ENCODE data around the gene OR10D3. TPM values are rescaled to one million over a fixed set of nuclear protein-coding genes. Genes with fewer than 3 reads are reported as not detected.

The OR10D3 gene
- not detected in 5 replicates for total RNA-seq (2022; extraction: Qiagen RNA extraction)

DNA sequence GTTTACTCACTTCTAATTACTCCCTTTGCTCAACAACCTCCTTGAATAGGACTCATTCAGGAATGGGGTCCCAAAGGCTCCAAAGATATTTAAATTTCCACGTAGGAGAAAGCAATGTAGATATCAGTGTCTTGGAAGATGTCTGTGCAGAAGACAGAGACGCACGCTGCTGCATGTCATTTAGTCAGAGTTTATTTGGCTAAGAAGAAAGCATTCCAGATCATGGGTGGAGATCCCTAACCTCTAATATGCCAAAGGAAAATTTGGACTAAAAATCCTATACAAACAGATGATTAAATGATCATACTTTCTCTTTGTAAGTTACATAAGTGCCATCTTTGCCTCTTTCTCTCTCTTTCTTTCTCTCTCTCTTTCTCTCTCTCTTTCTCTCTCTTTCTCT lies at the start of gene OR10D3:
TSS of gene OR10D3 (plus strand) at position 278 of the 400 bp plus-strand sequence. CDS start 1,925 bp downstream, outside the sequence.

Other genes starting within 250 kb of the OR10D3 start
- not detected in 5 replicates for gene OR4D5, start 243.7 kb upstream of the OR10D3 start, total RNA-seq (2022; extraction: Qiagen RNA extraction)
- gene OR6T1, start 239.5 kb upstream of the OR10D3 start, total RNA-seq (2022; extraction: Qiagen RNA extraction) = not detected in 5 replicates
- gene OR10S1, start 205.6 kb upstream of the OR10D3 start, total RNA-seq (2022; extraction: Qiagen RNA extraction) = not detected in 5 replicates
- not detected in 5 replicates for gene OR10G6, start 188.2 kb upstream of the OR10D3 start, total RNA-seq (2022; extraction: Qiagen RNA extraction)
- not detected in 5 replicates for gene OR10G4, start 170.3 kb upstream of the OR10D3 start, total RNA-seq (2022; extraction: Qiagen RNA extraction)
- not detected in 5 replicates for gene OR10G9, start 160.3 kb upstream of the OR10D3 start, total RNA-seq (2022; extraction: Qiagen RNA extraction)
- not detected in 5 replicates for gene OR10G8, start 156.5 kb upstream of the OR10D3 start, total RNA-seq (2022; extraction: Qiagen RNA extraction)
- not detected in 5 replicates for gene OR10G7, start 142.0 kb upstream of the OR10D3 start, total RNA-seq (2022; extraction: Qiagen RNA extraction)
- gene VWA5A, start 67.9 kb upstream of the OR10D3 start, total RNA-seq (2022; extraction: Qiagen RNA extraction) = 0.16 to 0.36 TPM (median 0.28 TPM) in 5 replicates
- not detected in 5 replicates for gene OR8G1, start 57.8 kb downstream of the OR10D3 start, total RNA-seq (2022; extraction: Qiagen RNA extraction)
- not detected in 5 replicates for gene OR8G5, start 73.0 kb downstream of the OR10D3 start, total RNA-seq (2022; extraction: Qiagen RNA extraction)
- gene OR8D1, start 130.6 kb downstream of the OR10D3 start, total RNA-seq (2022; extraction: Qiagen RNA extraction) = not detected in 5 replicates
- gene OR8D2, start 136.9 kb downstream of the OR10D3 start, total RNA-seq (2022; extraction: Qiagen RNA extraction) = not detected in 5 replicates
- not detected in 5 replicates for gene OR8B2, start 201.2 kb downstream of the OR10D3 start, total RNA-seq (2022; extraction: Qiagen RNA extraction)
- gene OR8B3, start 215.7 kb downstream of the OR10D3 start, total RNA-seq (2022; extraction: Qiagen RNA extraction) = not detected in 5 replicates
- not detected in 5 replicates for gene OR8B4, start 241.5 kb downstream of the OR10D3 start, total RNA-seq (2022; extraction: Qiagen RNA extraction)